Left ventricle myocardium inferior (tissue), 1 donor: Measurements from ENCODE around the gene ATP8A1. TPM values are rescaled to one million over a fixed set of nuclear protein-coding genes. Genes with fewer than 3 reads are reported as not detected.
"Not testable (repeated sequence)": the region's sequence is repeated elsewhere in the genome, so short reads cannot be mapped to it uniquely, and the experiment has no call there.

Experiments used
- DNase-seq: peaks from one replicate; pipeline ENCODE4 v3.0.0-alpha.2; 2020
- H3K27ac ChIP-seq: fragments of 200-600 bp; replicated peaks from 2 replicates; pipeline ENCODE4 v1.8.0; 2021
- H3K27me3 ChIP-seq: fragments of 200-600 bp; 2 replicates; pipeline ENCODE4 v1.8.0; 2021; ENCODE audit warnings: low read depth
- H3K36me3 ChIP-seq: fragments of 200-600 bp; 2 replicates; pipeline ENCODE4 v1.8.0; 2021
- H3K4me1 ChIP-seq: fragments of 200-600 bp; 2 replicates; pipeline ENCODE4 v1.8.0; 2021
- H3K4me3 ChIP-seq: fragments of 200-600 bp; 2 replicates; pipeline ENCODE4 v1.8.0; 2021; ENCODE audit warnings: mild to moderate bottlenecking, moderate library complexity
- H3K9me3 ChIP-seq: fragments of 200-600 bp; replicated peaks from 2 replicates; pipeline ENCODE4 v1.8.0; 2021
- intact Hi-C: fragments of 100-400 bp; cut with micrococcal nuclease; formaldehyde crosslinking; loops from one replicate; pipeline ENCODE4 v1.11.0; 2022
- total RNA-seq: library from RNA; stranded (reverse); fragmentation: NEBNext Ultra II Directional; extraction: Animal tissue kit (Norgen Biotek cat#: 25700); gene quantifications from one replicate; pipeline ENCODE4 v1.2.1, GENCODE V29; 2021
- TF ChIP-seq, protein P1 (sequence below): fragments of 200-600 bp; IDR thresholded peaks from 2 replicates; pipeline ENCODE4 v1.8.0; 2021; ENCODE audit warnings: antibody characterized with exemption, mild to moderate bottlenecking, borderline replicate concordance
- donor health status: DM: no; HTN: yes; CAD: no; lungs with severe emphysema.

The ATP8A1 gene
- total RNA-seq, 1 donor from 2014 or later = 19.2 TPM

DNA sequence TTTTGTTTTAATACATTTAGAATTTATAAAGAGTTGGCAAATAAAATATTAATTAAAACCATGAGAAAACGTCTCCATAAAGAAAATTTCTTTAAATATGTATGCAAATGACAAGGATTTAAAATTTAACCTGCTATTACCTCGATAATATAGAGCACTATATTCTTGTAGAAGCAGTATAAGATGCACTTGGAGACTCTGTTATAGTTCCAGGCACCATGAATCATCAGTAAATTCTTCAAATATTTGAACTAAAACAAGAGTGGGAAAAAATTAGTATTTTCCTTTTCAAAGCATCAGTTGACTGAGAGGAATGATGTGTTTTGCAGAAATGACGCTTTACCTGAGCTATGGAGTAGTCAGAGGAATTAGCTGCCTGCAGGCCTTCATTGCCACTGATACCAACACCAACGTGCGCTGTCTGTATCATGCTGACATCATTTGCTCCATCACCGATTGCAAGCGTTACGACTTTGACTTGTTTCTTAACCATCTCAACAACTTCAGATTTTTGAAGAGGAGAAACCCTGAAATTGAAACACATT, 192.3 kb downstream of the ATP8A1 start:
- TF ChIP-seq, protein P1, sequence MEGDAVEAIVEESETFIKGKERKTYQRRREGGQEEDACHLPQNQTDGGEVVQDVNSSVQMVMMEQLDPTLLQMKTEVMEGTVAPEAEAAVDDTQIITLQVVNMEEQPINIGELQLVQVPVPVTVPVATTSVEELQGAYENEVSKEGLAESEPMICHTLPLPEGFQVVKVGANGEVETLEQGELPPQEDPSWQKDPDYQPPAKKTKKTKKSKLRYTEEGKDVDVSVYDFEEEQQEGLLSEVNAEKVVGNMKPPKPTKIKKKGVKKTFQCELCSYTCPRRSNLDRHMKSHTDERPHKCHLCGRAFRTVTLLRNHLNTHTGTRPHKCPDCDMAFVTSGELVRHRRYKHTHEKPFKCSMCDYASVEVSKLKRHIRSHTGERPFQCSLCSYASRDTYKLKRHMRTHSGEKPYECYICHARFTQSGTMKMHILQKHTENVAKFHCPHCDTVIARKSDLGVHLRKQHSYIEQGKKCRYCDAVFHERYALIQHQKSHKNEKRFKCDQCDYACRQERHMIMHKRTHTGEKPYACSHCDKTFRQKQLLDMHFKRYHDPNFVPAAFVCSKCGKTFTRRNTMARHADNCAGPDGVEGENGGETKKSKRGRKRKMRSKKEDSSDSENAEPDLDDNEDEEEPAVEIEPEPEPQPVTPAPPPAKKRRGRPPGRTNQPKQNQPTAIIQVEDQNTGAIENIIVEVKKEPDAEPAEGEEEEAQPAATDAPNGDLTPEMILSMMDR = no peak
- DNase-seq = no peak
- H3K4me3 ChIP-seq = no peak overlapping the region
- H3K9me3 ChIP-seq = peaks cover 9% of the 10 kb centered on the region
- intact Hi-C loops = no loop called here
- H3K27ac ChIP-seq = no peak overlapping the region
- no peaks in the 10 kb centered on the region for H3K4me1 ChIP-seq
- peaks cover 35% of the 10 kb centered on the region for H3K36me3 ChIP-seq
- no peaks in the 10 kb centered on the region for H3K27me3 ChIP-seq

- H3K9me3 ChIP-seq, H3K27ac ChIP-seq, H3K27me3 ChIP-seq, DNase-seq, H3K4me1 ChIP-seq, intact Hi-C loops, H3K4me3 ChIP-seq: not testable (repeated sequence)
- peaks cover 35% of the 10 kb centered on the region for H3K36me3 ChIP-seq
Measured at GRCh38 chr4:42461216-42461615, 195.7 kb downstream of the ATP8A1 start.

DNA sequence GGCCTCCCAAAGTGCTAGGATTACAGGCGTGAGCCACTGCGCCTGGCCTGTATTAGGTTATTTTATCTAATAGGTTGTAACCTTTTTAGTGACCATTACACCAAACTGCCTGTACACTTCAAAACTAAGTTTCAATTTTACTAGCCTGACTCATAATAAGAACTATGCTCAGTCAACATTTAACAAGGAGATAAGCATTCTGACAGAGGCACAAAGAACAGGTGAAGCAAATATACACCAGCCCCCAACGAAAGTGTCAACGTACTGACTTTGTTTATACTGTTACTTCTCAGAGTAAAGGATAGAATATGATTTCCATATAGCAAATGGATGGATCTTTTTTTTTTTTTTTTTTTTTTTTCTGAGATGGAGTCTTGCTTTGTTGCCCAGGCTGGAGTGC, 196.9 kb downstream of the ATP8A1 start:
- intact Hi-C loops = no loop called here
- TF ChIP-seq, protein P1 = no peak
- no peak overlapping the region for H3K4me3 ChIP-seq
- H3K4me1 ChIP-seq = no peaks in the 10 kb centered on the region
- H3K9me3 ChIP-seq = peaks cover 9% of the 10 kb centered on the region
- DNase-seq = no peak
- H3K27me3 ChIP-seq = no peaks in the 10 kb centered on the region
- H3K36me3 ChIP-seq = peaks cover 35% of the 10 kb centered on the region
- no peak overlapping the region for H3K27ac ChIP-seq

DNA sequence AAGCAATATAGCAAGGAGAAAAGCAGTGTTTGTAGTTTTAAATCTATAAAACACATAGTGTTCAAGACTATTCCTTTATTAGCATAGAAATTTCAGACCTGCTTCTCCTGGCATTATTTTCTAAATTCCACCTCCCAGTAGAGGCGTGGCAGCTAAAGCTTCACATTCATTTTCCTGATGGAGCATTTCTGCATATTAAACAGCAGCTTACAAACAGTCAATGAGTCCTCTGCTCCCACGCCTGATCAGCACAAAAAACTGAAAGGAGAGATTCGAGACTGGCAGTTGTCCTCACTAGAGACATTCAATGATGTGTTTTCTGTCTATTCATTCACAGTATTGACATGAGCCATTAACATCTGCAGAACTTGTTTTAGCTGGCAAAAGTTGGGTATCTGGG, 198.2 kb downstream of the ATP8A1 start:
- TF ChIP-seq, protein P1 = no peak
- peaks cover 21% of the 10 kb centered on the region for H3K36me3 ChIP-seq
- H3K4me1 ChIP-seq = no peaks in the 10 kb centered on the region
- no peak overlapping the region for H3K27ac ChIP-seq
- H3K9me3 ChIP-seq = peaks cover 9% of the 10 kb centered on the region
- intact Hi-C loops = no loop called here
- H3K4me3 ChIP-seq = no peak overlapping the region
- H3K27me3 ChIP-seq = no peaks in the 10 kb centered on the region
- no peak for DNase-seq

DNA sequence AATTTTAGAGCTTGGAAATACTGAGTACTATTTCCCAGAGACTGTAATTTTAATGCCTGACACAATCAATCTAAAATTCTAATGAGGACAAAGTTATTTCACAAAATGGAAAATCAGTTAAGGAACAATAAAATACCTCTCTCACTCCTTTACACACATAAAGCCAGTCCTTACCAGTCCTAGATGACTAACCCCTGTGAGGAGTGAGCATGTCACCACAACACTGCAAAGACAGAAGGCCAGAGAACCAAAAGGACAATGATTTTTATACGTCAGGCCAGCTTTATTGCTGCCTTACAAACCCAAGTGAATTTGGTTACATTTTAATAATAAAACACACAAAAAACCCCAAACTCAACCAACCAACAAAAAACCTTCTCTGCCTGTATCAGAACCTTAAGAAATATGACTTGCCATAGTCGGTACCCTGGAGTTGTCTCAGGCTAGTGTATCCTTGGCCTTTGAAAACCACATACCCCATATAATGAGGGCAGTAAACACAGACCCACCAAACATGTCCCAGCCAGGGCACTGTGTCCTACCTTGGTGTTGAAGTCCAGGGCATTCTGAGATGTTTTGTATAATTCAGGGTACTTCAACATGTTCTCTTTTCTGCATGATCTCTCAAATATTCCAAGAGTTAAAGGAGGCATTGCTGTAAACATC, 202.0 kb downstream of the ATP8A1 start:
- no peak for DNase-seq
- Histone ChIP-seq H3K4me3 (no peak overlapping the region), H3K9me3 (no peaks in the 10 kb centered on the region), H3K4me1 (no peaks in the 10 kb centered on the region), H3K27me3 (no peaks in the 10 kb centered on the region), H3K27ac (no peak overlapping the region), H3K36me3 (peaks cover 16% of the 10 kb centered on the region)
- TF ChIP-seq, protein P1 = no peak
- intact Hi-C loops = no loop called here

GRCh38 chr4:42453612-42454011, 203.3 kb downstream of the ATP8A1 start:
- TF ChIP-seq, protein P1 = no peak
- Histone ChIP-seq H3K9me3 (no peaks in the 10 kb centered on the region), H3K27me3 (no peaks in the 10 kb centered on the region), H3K36me3 (peaks cover 27% of the 10 kb centered on the region), H3K4me3 (no peak overlapping the region), H3K27ac (no peak overlapping the region), H3K4me1 (no peaks in the 10 kb centered on the region)
- intact Hi-C loops = no loop called here
- DNase-seq = no peak
